H1 (cell line): ENCODE data around the gene CD72. TPM values are rescaled to one million over a fixed set of nuclear protein-coding genes. Genes with fewer than 3 reads are reported as not detected.

ENCODE experiments used
- CBX5 ChIP-seq: fragments of 300-800, 300-1000 bp; sonication (generic); IDR thresholded peaks from 2 replicates; pipeline ENCODE4 v1.7.1; 2016; ENCODE audit warnings: antibody characterized with exemption, low read length, low read depth
- CHD1 ChIP-seq: IDR thresholded peaks from 2 replicates; pipeline ENCODE4 v1.6.1; 2012; ENCODE audit warnings: low read depth, low read length, improper control_type of control experiment
- CTBP2 ChIP-seq: IDR thresholded peaks from 2 replicates; pipeline ENCODE4 v1.7.0; 2011; ENCODE audit warnings: borderline replicate concordance, mild to moderate bottlenecking, moderate library complexity, mixed read lengths, low read length; ENCODE audit not compliant: insufficient read depth, insufficient read length
- GABPA ChIP-seq: IDR thresholded peaks from 2 replicates; pipeline ENCODE4 v1.6.1; 2011; ENCODE audit warnings: mild to moderate bottlenecking, low read length, moderate library complexity, borderline replicate concordance; ENCODE audit not compliant: insufficient read depth
- KDM4A ChIP-seq: IDR thresholded peaks from one replicate; pipeline ENCODE4 v1.7.1; 2012; ENCODE audit warnings: low read depth, mild to moderate bottlenecking, moderate library complexity, low read length, inconsistent platforms; ENCODE audit not compliant: severe bottlenecking
- RFX5 ChIP-seq: IDR thresholded peaks from 2 replicates; pipeline ENCODE4 v1.6.1; 2011; ENCODE audit warnings: low read depth, low read length, improper control_type of control experiment, borderline replicate concordance
- SIRT6 ChIP-seq: IDR thresholded peaks from one replicate; pipeline ENCODE4 v1.7.1; 2012; ENCODE audit warnings: low read length, inconsistent platforms
- polyA plus RNA-seq, 7 experiments: library from polyadenylated mRNA; depleted of rRNA in 3 of 7; stranded (reverse) in 5 of 7; unstranded in 2 of 7; fragments of >200 nt in 5 of 7; fragments of 200-250 nt in 2 of 7; gene quantifications; 1 replicate in 5 of 7; 2 replicates in 1 of 7; 4 replicates in 1 of 7; pipeline versions ENCODE4 v1.2.1 to v1.2.3, GENCODE V29; 2011 to 2013; ENCODE audit warnings: missing spikeins in 2 of 7, mixed read lengths in 2 of 7
- total RNA-seq: library from RNA; stranded (reverse); fragmentation: NEBNext Ultra II Directional; extraction: Animal tissue kit (Norgen Biotek cat#: 25700); gene quantifications from 2 replicates; pipeline ENCODE4 v1.2.1, GENCODE V29; 2021

Gene CD72
- total and polyA plus RNA-seq, 2 of the 8 experiments (the other 6 are each of a cell fraction or from before 2014, with no cell fraction given): 4.0 to 4.5 TPM

- TF ChIP-seq CHD1 (no peak), KDM4A (no peak), CBX5 (no peak), SIRT6 (no peak), GABPA (no peak), RFX5 (no peak), CTBP2 (no peak)
Observed at GRCh38 chr9:35577486-35577885, 40.7 kb downstream of the CD72 start (continued).
